IMR-90 (cell line): ENCODE results near the gene CAGE1. TPM values are rescaled to one million over a fixed set of nuclear protein-coding genes. Genes with fewer than 3 reads are reported as not detected.
A peak's percentile ranks its signal among the peaks of the same experiment; 100 is the strongest.

Experiments
- ATAC-seq: fragments of 200-7000 bp; cut with Tn5 transposase; 2 replicates; pipeline ENCODE4 v1.9.1; 2020; ENCODE audit warnings: low read depth, mild to moderate bottlenecking, moderate library complexity
- BruUV-seq: library from RNA; stranded (reverse); fragments of 400-500 nt; replicated peaks from 2 replicates; lab custom pipeline; 2021; lab: Mats Ljungman, UMichigan
- CTCF ChIA-PET: fragments of 300-600 bp; formaldehyde crosslinking; extraction: SDS; loops from one replicate; lab custom pipeline; 2021; ENCODE audit warnings: antibody characterized with exemption; lab: Yijun Ruan, JAX
- POLR2A ChIA-PET: fragments of 300-600 bp; sonication (Branson Sonifier 250); formaldehyde crosslinking; loops from one replicate; lab custom pipeline; 2022; ENCODE audit warnings: antibody characterized with exemption; ENCODE audit not compliant: unreplicated experiment; lab: Charles Lee
- DNase-seq: peaks from one replicate; pipeline ENCODE4 v3.0.0; 2013
- H2AFZ ChIP-seq: replicated peaks from 2 replicates; pipeline ENCODE3; 2013; ENCODE audit warnings: low read length, mild to moderate bottlenecking; ENCODE audit not compliant: poor library complexity
- H2AK5ac ChIP-seq: 2 replicates; pipeline ENCODE4 v1.6.1; 2013; ENCODE audit warnings: low read depth, low read length, inconsistent platforms
- H2AK9ac ChIP-seq: replicated peaks from 2 replicates; pipeline ENCODE3; 2013; ENCODE audit warnings: mild to moderate bottlenecking, low read depth, low read length, moderate library complexity; ENCODE audit not compliant: poor library complexity
- H2BK120ac ChIP-seq: 2 replicates; pipeline ENCODE4 v1.6.1; 2013; ENCODE audit warnings: low read depth, low read length, inconsistent platforms
- H2BK15ac ChIP-seq: 3 replicates; pipeline ENCODE4 v1.6.1; 2013; ENCODE audit warnings: low read depth, low read length, inconsistent platforms
- H2BK20ac ChIP-seq: 2 replicates; pipeline ENCODE4 v1.6.1; 2013; ENCODE audit warnings: low read depth, mild to moderate bottlenecking, inconsistent platforms, low read length, moderate library complexity
- H2BK5ac ChIP-seq: 2 replicates; pipeline ENCODE4 v1.6.1; 2013; ENCODE audit warnings: mild to moderate bottlenecking, low read depth, low read length, inconsistent platforms; ENCODE audit not compliant: poor library complexity, severe bottlenecking
- H3K14ac ChIP-seq: replicated peaks from 2 replicates; pipeline ENCODE4 v1.6.1; 2013; ENCODE audit warnings: low read depth, low read length, inconsistent platforms
- H3K18ac ChIP-seq: 2 replicates; pipeline ENCODE4 v1.6.1; 2013; ENCODE audit warnings: low read depth, low read length, control low read depth
- H3K23ac ChIP-seq: 2 replicates; pipeline ENCODE4 v1.6.1; 2013; ENCODE audit warnings: low read depth, low read length, inconsistent platforms
- H3K27ac ChIP-seq: 2 replicates; pipeline ENCODE4 v1.5.1; 2013; ENCODE audit warnings: mild to moderate bottlenecking, control low read depth, low read length; ENCODE audit not compliant: insufficient read depth
- H3K27me3 ChIP-seq: 2 replicates; pipeline ENCODE4 v1.6.1; 2013; ENCODE audit warnings: low read length; ENCODE audit not compliant: control insufficient read depth, insufficient read depth
- H3K36me3 ChIP-seq: 2 replicates; pipeline ENCODE4 v1.6.1; 2013; ENCODE audit warnings: low read length, mixed read lengths; ENCODE audit not compliant: control insufficient read depth, insufficient read depth
- H3K4ac ChIP-seq: 2 replicates; pipeline ENCODE4 v1.6.1; 2013; ENCODE audit warnings: low read depth, low read length, inconsistent platforms
- H3K4me1 ChIP-seq: 2 replicates; pipeline ENCODE4 v1.6.1; 2013; ENCODE audit warnings: low read length, mixed read lengths; ENCODE audit not compliant: control insufficient read depth, insufficient read depth
- H3K4me2 ChIP-seq: 2 replicates; pipeline ENCODE4 v1.6.1; 2013; ENCODE audit warnings: low read depth, mild to moderate bottlenecking, control low read depth, low read length, moderate library complexity
- H3K4me3 ChIP-seq: 2 replicates; pipeline ENCODE4 v1.5.1; 2013; ENCODE audit warnings: low read depth, mild to moderate bottlenecking, control low read depth, low read length, moderate library complexity; ENCODE audit not compliant: insufficient read depth
- H3K56ac ChIP-seq: 2 replicates; pipeline ENCODE4 v1.6.1; 2013; ENCODE audit warnings: low read length, inconsistent platforms; ENCODE audit not compliant: insufficient read depth; ENCODE audit errors: extremely low read depth
- H3K79me1 ChIP-seq, 2 experiments: 2 replicates each; pipeline ENCODE4 v1.6.1; 2013; ENCODE audit warnings: low read length in 2 of 2, inconsistent platforms in 1 of 2, low read depth in 1 of 2
- H3K9ac ChIP-seq: 2 replicates; pipeline ENCODE4 v1.6.1; 2013; ENCODE audit warnings: low read depth, low read length, control low read depth
- H3K9me1 ChIP-seq: 2 replicates; pipeline ENCODE4 v1.6.1; 2013; ENCODE audit warnings: low read length, inconsistent platforms; ENCODE audit not compliant: insufficient read depth
- H3K9me3 ChIP-seq: 2 replicates; pipeline ENCODE4 v1.6.1; 2013; ENCODE audit warnings: low read length; ENCODE audit not compliant: control insufficient read depth, insufficient read depth
- H4K20me1 ChIP-seq: 2 replicates; pipeline ENCODE4 v1.6.1; 2013; ENCODE audit warnings: low read length, inconsistent platforms; ENCODE audit not compliant: insufficient read depth
- H4K5ac ChIP-seq: 2 replicates; pipeline ENCODE4 v1.6.1; 2013; ENCODE audit warnings: mild to moderate bottlenecking, low read depth, low read length, control low read depth
- H4K8ac ChIP-seq, 2 experiments: 2 replicates each; pipeline ENCODE4 v1.6.1; 2013; ENCODE audit warnings: low read depth in 2 of 2, low read length in 2 of 2, control low read depth in 1 of 2, inconsistent platforms in 1 of 2
- H4K91ac ChIP-seq: 2 replicates; pipeline ENCODE4 v1.6.1; 2013; ENCODE audit warnings: low read depth, low read length, inconsistent platforms; ENCODE audit not compliant: insufficient read depth
- BHLHE40 ChIP-seq: fragments of 150-350 bp; IDR thresholded peaks from 2 replicates; pipeline ENCODE4 v1.6.1; 2016; ENCODE audit warnings: mild to moderate bottlenecking, low read depth, low read length
- CEBPB ChIP-seq: IDR thresholded peaks from 2 replicates; pipeline ENCODE4 v1.6.1; 2012; ENCODE audit warnings: low read depth, low read length, improper control_type of control experiment
- CHD1 ChIP-seq: IDR thresholded peaks from 2 replicates; pipeline ENCODE4 v1.6.1; 2012; ENCODE audit warnings: low read depth, low read length, improper control_type of control experiment
- FOS ChIP-seq: fragments of 150-350 bp; IDR thresholded peaks from 2 replicates; pipeline ENCODE4 v1.6.1; 2016; ENCODE audit warnings: low read depth, low read length
- MAFK ChIP-seq: IDR thresholded peaks from 2 replicates; pipeline ENCODE4 v1.6.1; 2012; ENCODE audit warnings: low read depth, low read length, improper control_type of control experiment
- MAZ ChIP-seq: IDR thresholded peaks from 2 replicates; pipeline ENCODE4 v1.6.1; 2012; ENCODE audit warnings: low read depth, mild to moderate bottlenecking, low read length, improper control_type of control experiment, moderate library complexity, borderline replicate concordance
- MXI1 ChIP-seq: IDR thresholded peaks from 2 replicates; pipeline ENCODE4 v1.6.1; 2012; ENCODE audit warnings: low read depth, mild to moderate bottlenecking, low read length, moderate library complexity, borderline replicate concordance
- NFE2L2 ChIP-seq: fragments of 150-350 bp; IDR thresholded peaks from 2 replicates; pipeline ENCODE4 v1.6.1; 2016; ENCODE audit warnings: low read depth, mild to moderate bottlenecking, low read length
- POLR2A ChIP-seq: IDR thresholded peaks from 2 replicates; pipeline ENCODE4 v1.6.1; 2012; ENCODE audit warnings: mild to moderate bottlenecking, low read depth, low read length
- RAD21 ChIP-seq: IDR thresholded peaks from 2 replicates; pipeline ENCODE4 v1.6.1; 2012; ENCODE audit warnings: low read length, improper control_type of control experiment
- RCOR1 ChIP-seq: IDR thresholded peaks from 2 replicates; pipeline ENCODE4 v1.6.1; 2012; ENCODE audit warnings: mild to moderate bottlenecking, low read length, improper control_type of control experiment; ENCODE audit not compliant: insufficient replicate concordance
- SMC3 ChIP-seq: fragments of 150-350 bp; IDR thresholded peaks from 2 replicates; pipeline ENCODE4 v1.6.1; 2016; ENCODE audit warnings: low read depth, mild to moderate bottlenecking, antibody characterized with exemption, low read length, moderate library complexity
- WGBS, 2 experiments: methylation state at CpG; one replicate each; pipeline versions ENCODE4 v1.1.5 to v1.1.7; 2013; ENCODE audit warnings: missing lambda C conversion rate in 2 of 2; ENCODE audit not compliant: insufficient read length in 1 of 2; ENCODE audit errors: extremely low coverage in 2 of 2; 5-methylcytosine and 5-hydroxymethylcytosine counted together
- dilution Hi-C: fragments of 300-500 bp; cut with HindIII; formaldehyde crosslinking; loops from one replicate; pipeline ENCODE4 v1.14.3; 2018; ENCODE audit warnings: low sequenced_read_pairs; ENCODE audit not compliant: unreplicated experiment
- in situ Hi-C: fragments of 300-500 bp; cut with MboI; formaldehyde crosslinking; loops from 3 replicates; pipeline ENCODE4 v1.14.3; 2019; ENCODE audit warnings: low sequenced_read_pairs, inconsistent platforms, mixed read lengths
- intact Hi-C: fragments of 100-400 bp; cut with micrococcal nuclease; formaldehyde crosslinking; loops from 2 replicates; pipeline ENCODE4 v1.10.0; 2022
- polyA plus RNA-seq, 3 experiments: library from polyadenylated mRNA; depleted of rRNA; stranded (reverse); fragments of >200 nt; gene quantifications; 2 replicates each; pipeline ENCODE4 v1.2.3, GENCODE V29; 2012; ENCODE audit warnings: low replicate concordance in 1 of 3
- total RNA-seq: library from RNA; depleted of rRNA; stranded (reverse); fragments of >200 nt; gene quantifications from 2 replicates; pipeline ENCODE4 v1.2.3, GENCODE V29; 2012
- TF ChIP-seq, protein P1 (sequence below): conservative IDR thresholded peaks from 2 replicates; pipeline ENCODE4 v1.5.1; 2012; ENCODE audit warnings: mild to moderate bottlenecking, low read depth, low read length, improper control_type of control experiment
- TF ChIP-seq, protein P2 (sequence below): fragments of 150-350 bp; IDR thresholded peaks from 2 replicates; pipeline ENCODE4 v1.6.1; 2017; ENCODE audit warnings: mild to moderate bottlenecking, antibody characterized with exemption, low read length, low read depth

Gene CAGE1
- total and polyA plus RNA-seq, 2 of the 4 experiments (the other 2 are of a cell fraction) = not detected

DNA sequence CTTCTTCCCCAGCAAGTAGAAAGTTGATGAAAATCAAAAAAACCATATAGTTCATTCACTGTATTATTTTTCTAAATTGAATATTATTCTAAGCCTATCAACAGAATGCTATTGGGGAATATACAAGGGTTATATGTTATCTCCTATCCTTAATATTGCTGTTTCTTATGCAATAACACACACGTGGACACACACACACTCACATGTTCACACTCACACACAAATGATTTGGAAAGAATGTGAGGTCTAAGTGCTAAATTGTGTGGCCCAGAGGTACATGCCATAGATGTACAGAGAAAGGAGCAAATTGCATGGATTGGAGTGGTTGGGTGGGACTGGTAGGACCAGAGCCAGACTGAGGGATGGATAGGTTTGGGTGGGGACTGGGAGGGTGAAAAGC is 45.1 kb upstream of the CAGE1 start:
- dilution Hi-C loops = no loop called here

More for the DNA sequence above, 45.1 kb upstream of the CAGE1 start:
- ChIA-PET CTCF (no interaction called here), POLR2A (no interaction called here)
- H3K4ac ChIP-seq = no peak overlapping the region
- no peaks in the 10 kb centered on the region; the same call in 1 of the 2 replicates for H3K27me3 ChIP-seq
- H2BK20ac ChIP-seq = no peak overlapping the region
- no peak overlapping the region for H2BK5ac ChIP-seq
- TF ChIP-seq FOS (no peak), MAZ (no peak), MAFK (no peak), RAD21 (no peak), NFE2L2 (no peak), BHLHE40 (no peak), CHD1 (no peak), RCOR1 (no peak), SMC3 (no peak), CEBPB (no peak), MXI1 (no peak), POLR2A (no peak)
- TF ChIP-seq, protein P1, sequence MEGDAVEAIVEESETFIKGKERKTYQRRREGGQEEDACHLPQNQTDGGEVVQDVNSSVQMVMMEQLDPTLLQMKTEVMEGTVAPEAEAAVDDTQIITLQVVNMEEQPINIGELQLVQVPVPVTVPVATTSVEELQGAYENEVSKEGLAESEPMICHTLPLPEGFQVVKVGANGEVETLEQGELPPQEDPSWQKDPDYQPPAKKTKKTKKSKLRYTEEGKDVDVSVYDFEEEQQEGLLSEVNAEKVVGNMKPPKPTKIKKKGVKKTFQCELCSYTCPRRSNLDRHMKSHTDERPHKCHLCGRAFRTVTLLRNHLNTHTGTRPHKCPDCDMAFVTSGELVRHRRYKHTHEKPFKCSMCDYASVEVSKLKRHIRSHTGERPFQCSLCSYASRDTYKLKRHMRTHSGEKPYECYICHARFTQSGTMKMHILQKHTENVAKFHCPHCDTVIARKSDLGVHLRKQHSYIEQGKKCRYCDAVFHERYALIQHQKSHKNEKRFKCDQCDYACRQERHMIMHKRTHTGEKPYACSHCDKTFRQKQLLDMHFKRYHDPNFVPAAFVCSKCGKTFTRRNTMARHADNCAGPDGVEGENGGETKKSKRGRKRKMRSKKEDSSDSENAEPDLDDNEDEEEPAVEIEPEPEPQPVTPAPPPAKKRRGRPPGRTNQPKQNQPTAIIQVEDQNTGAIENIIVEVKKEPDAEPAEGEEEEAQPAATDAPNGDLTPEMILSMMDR = no peak
- TF ChIP-seq, protein P2, sequence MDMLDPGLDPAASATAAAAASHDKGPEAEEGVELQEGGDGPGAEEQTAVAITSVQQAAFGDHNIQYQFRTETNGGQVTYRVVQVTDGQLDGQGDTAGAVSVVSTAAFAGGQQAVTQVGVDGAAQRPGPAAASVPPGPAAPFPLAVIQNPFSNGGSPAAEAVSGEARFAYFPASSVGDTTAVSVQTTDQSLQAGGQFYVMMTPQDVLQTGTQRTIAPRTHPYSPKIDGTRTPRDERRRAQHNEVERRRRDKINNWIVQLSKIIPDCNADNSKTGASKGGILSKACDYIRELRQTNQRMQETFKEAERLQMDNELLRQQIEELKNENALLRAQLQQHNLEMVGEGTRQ = no peak
- H3K18ac ChIP-seq = no peak overlapping the region
- WGBS, 2 experiments = no CpG with 5 or more reads among the region's 1 CpG
- H3K9ac ChIP-seq = no peak overlapping the region
- H4K8ac ChIP-seq = no peak overlapping the region
- no peak overlapping the region for H2AK5ac ChIP-seq
- H3K9me3 ChIP-seq = no peaks in the 10 kb centered on the region
- H3K23ac ChIP-seq = no peak overlapping the region
- H3K9me1 ChIP-seq = peaks cover 3% of the 10 kb centered on the region; the same call in 1 of the 2 replicates
- H3K4me3 ChIP-seq = no peak overlapping the region
- H2AK9ac ChIP-seq = peak overlapping the region; percentile 42
- no peak overlapping the region for H4K91ac ChIP-seq
- H3K4me1 ChIP-seq = peaks cover 5% of the 10 kb centered on the region; the same call in 1 of the 2 replicates
- H2BK120ac ChIP-seq = no peak overlapping the region
- DNase-seq = no peak
- intact Hi-C loops = no loop called here
- no peak overlapping the region for H2AFZ ChIP-seq
- H3K27ac ChIP-seq = no peak overlapping the region
- BruUV-seq = no TSS peak
- no peak overlapping the region for H2BK15ac ChIP-seq
- in situ Hi-C loops = no loop called here
- no peak overlapping the region for H3K56ac ChIP-seq
- no peak for ATAC-seq
- no peaks in the 10 kb centered on the region for H3K79me1 ChIP-seq
- no peak overlapping the region for H3K14ac ChIP-seq
- no peak overlapping the region for H4K5ac ChIP-seq
- no peaks in the 10 kb centered on the region for H4K20me1 ChIP-seq
- H3K36me3 ChIP-seq = no peaks in the 10 kb centered on the region
- no peak overlapping the region for H3K4me2 ChIP-seq
